ENCODE measurements around the gene PRELP. TPM values are rescaled to one million over a fixed set of nuclear protein-coding genes. Genes with fewer than 3 reads are reported as not detected.

Gene PRELP
- total and polyA plus RNA-seq, 11 donors = 3.6 to 61.9 (median 13.6) TPM

- intact Hi-C loops (cut with DNase I) = loop anchor here in 9 of 10 donors (2.0 to 10.0 kb wide), 12 partner anchors 52 to 289 kb away; partner anchors contain the start of genes ATP2B4 (in 7 of the 9), ZBED6 (in 1 of the 9) and ZC3H11A (in 1 of the 9)
- Histone ChIP-seq H3K4me1 (peaks cover 5 to 50% (median 41%) of the 10 kb centered on the region in 12 donors), H3K4me3 (no peak overlapping the region), H3K9me3 (no peaks in the 10 kb centered on the region), H3K27ac (peak overlapping the region in 1 of 12 donors; percentile 90), H3K36me3 (no peaks in the 10 kb centered on the region), H3K27me3 (no peaks in the 10 kb centered on the region)
- 90 to 99% (median 94%) methylated on average over 8 of the region's 8 CpGs for WGBS, 4 donors
- TF ChIP-seq CTCF (IDR thresholded peaks at IDR 0.05) = no peak
- TF ChIP-seq POLR2A (IDR thresholded peaks at IDR 0.05) = no peak
- DNase-seq = no peak
- no peak for ATAC-seq
Measured at GRCh38 chr1:203505526-203506204, 30.1 kb downstream of the PRELP start.

- TF ChIP-seq CTCF (IDR thresholded peaks at IDR 0.05) = no peak
- no peak for TF ChIP-seq POLR2A (IDR thresholded peaks at IDR 0.05)
- Histone ChIP-seq H3K9me3 (no peaks in the 10 kb centered on the region), H3K4me1 (peaks cover 6 to 61% (median 46%) of the 10 kb centered on the region in 12 donors), H3K27me3 (no peaks in the 10 kb centered on the region), H3K27ac (peak overlapping the region; percentile 62 to 94 (median 86)), H3K4me3 (no peak overlapping the region), H3K36me3 (no peaks in the 10 kb centered on the region)
- peak in 3 of 5 donors; percentile 43 to 67 (median 56) for DNase-seq
- intact Hi-C loops (cut with DNase I) = loop anchor here in 9 of 10 donors (5.0 to 10.0 kb wide), 8 partner anchors 50 to 288 kb away; partner anchors contain the start of genes ATP2B4 (in 6 of the 9), ZBED6 (in 1 of the 9) and ZC3H11A (in 1 of the 9)
- 29 to 40% (median 36%) methylated on average over 6 of the region's 6 CpGs for WGBS, 4 donors
- peak in 3 of 4 donors; percentile 33 to 66 (median 60) for ATAC-seq
Measured at GRCh38 chr1:203506858-203507626, 31.4 kb downstream of the PRELP start.

GRCh38 chr1:203507759-203508158 is 32.2 kb downstream of the PRELP start:
- TF ChIP-seq CTCF (IDR thresholded peaks at IDR 0.05) (no peak), POLR2A (IDR thresholded peaks at IDR 0.05) (no peak)
- H3K9me3 ChIP-seq = no peaks in the 10 kb centered on the region
- peak overlapping the region; percentile 62 to 94 (median 86) for H3K27ac ChIP-seq
- no peaks in the 10 kb centered on the region for H3K36me3 ChIP-seq
- WGBS, 4 donors = 0 to 18% (median 12%) methylated on average over 1 of the region's 1 CpG
- ATAC-seq (peak in 2 of 4 donors; percentile 3 to 8), DNase-seq (no peak)
- peaks cover 10 to 69% (median 53%) of the 10 kb centered on the region in 12 donors for H3K4me1 ChIP-seq
- intact Hi-C loops (cut with DNase I) = loop anchor here (1.0 to 10.0 kb wide), 13 partner anchors 47 to 287 kb away; partner anchors contain the start of genes ATP2B4 (in 8 of the 10), ZBED6 (in 1 of the 10) and ZC3H11A (in 1 of the 10)
- no peak overlapping the region for H3K4me3 ChIP-seq
- H3K27me3 ChIP-seq = no peaks in the 10 kb centered on the region
